ENCODE measurements around the gene SLC5A6. TPM values are rescaled to one million over a fixed set of nuclear protein-coding genes. Genes with fewer than 3 reads are reported as not detected.

The SLC5A6 gene
- total RNA-seq, 4 donors from 2014 or later = 20.5 to 69.7 (median 60.5) TPM

DNA sequence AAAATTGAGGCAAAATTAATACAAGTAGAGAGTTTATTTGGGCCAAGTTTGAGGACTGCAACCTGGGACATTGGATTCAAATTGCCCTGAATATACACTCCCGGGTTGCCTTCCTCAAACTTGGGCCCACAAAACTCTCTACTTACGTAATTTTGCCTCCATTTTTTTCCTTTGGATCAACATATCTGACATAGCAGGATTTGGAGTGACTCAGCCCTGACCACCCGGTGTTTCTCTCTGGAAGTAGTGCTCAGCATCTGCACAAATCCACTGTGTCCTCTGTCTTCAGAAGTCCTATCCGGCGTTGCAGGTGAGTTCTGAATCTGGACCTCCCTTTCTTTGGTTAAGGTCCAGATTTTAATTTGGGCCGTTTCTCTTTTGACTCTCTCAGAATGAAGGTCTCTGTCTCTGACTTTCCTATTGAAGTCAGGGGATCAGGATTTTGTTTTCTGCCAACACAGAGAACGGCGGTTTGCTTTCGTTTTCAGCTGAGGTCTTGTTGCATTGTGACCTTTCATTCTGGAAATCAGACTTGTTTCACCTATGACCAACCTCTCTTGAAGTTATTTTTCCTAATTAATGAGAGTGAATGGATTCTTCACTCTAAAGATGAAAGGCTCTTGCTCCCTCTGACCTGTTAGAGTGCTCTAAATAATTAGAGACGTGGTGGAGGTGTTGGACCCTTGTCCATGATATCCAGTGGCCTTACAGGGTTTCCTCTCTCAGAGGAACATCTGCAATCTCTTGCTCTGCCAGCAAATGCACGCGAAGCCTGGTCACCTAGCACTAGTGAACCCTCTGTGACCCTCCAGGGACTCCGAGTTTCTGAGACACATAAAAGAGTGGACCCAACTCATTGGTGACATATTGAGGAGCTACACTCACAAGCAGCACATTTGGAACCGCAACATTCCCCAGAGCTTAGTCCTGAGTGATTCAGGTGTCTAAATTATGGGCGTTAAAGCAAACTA lies 49.6 kb downstream of the SLC5A6 start:
- no peaks in the 10 kb centered on the region for H3K27me3 ChIP-seq
- no peak overlapping the region for H3K27ac ChIP-seq
- H3K4me3 ChIP-seq = no peak overlapping the region
- no peaks in the 10 kb centered on the region for H3K36me3 ChIP-seq
- no peaks in the 10 kb centered on the region for H3K4me1 ChIP-seq
- no peaks in the 10 kb centered on the region for H3K9me3 ChIP-seq
- no peak for TF ChIP-seq POLR2A (IDR thresholded peaks at IDR 0.05)
- TF ChIP-seq, protein P1, sequence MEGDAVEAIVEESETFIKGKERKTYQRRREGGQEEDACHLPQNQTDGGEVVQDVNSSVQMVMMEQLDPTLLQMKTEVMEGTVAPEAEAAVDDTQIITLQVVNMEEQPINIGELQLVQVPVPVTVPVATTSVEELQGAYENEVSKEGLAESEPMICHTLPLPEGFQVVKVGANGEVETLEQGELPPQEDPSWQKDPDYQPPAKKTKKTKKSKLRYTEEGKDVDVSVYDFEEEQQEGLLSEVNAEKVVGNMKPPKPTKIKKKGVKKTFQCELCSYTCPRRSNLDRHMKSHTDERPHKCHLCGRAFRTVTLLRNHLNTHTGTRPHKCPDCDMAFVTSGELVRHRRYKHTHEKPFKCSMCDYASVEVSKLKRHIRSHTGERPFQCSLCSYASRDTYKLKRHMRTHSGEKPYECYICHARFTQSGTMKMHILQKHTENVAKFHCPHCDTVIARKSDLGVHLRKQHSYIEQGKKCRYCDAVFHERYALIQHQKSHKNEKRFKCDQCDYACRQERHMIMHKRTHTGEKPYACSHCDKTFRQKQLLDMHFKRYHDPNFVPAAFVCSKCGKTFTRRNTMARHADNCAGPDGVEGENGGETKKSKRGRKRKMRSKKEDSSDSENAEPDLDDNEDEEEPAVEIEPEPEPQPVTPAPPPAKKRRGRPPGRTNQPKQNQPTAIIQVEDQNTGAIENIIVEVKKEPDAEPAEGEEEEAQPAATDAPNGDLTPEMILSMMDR (IDR thresholded peaks at IDR 0.05) = no peak
- intact Hi-C loops (cut with DNase I; ENCODE audit: low total_unique reads) = no loop called here
- DNase-seq = no peak

DNA sequence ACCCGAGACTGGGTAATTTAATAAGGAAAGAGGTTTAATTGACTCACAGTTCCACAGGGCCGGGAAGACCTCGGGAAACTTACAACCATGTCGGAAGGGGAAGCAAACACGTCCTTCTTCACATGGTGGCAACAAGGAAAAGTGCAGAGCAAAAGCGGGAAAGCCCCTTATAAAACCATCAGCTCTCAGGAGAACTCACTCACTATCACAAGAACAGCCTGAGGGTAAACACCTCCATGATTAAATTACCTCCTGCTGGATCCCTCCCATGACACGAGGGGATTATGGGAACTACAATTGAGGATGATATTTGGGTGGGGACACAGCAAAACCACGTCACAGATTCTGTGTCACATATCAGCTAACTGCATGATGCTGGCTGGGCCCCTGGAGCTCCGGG lies 51.9 kb downstream of the SLC5A6 start:
- no peaks in the 10 kb centered on the region for H3K36me3 ChIP-seq
- H3K27me3 ChIP-seq = no peaks in the 10 kb centered on the region
- no peaks in the 10 kb centered on the region for H3K9me3 ChIP-seq
- H3K27ac ChIP-seq = no peak overlapping the region
- intact Hi-C loops (cut with DNase I; ENCODE audit: low total_unique reads) = no loop called here
- TF ChIP-seq, protein P1 (IDR thresholded peaks at IDR 0.05) = no peak
- TF ChIP-seq POLR2A (IDR thresholded peaks at IDR 0.05) = no peak
- peaks cover under 1 to 2% of the 10 kb centered on the region in 2 donors for H3K4me1 ChIP-seq
- DNase-seq = no peak
- H3K4me3 ChIP-seq = no peak overlapping the region

GRCh38 chr2:27159271-27159670 lies 52.8 kb downstream of the SLC5A6 start:
- H3K27ac ChIP-seq = peak overlapping the region in 1 of 2 donors; percentile 62
- intact Hi-C loops (cut with DNase I; ENCODE audit: low total_unique reads) = no loop called here
- H3K9me3 ChIP-seq = no peaks in the 10 kb centered on the region
- H3K36me3 ChIP-seq = no peaks in the 10 kb centered on the region
- no peak overlapping the region for H3K4me3 ChIP-seq
- DNase-seq = no peak
- TF ChIP-seq, protein P1 (IDR thresholded peaks at IDR 0.05) = no peak
- no peak for TF ChIP-seq POLR2A (IDR thresholded peaks at IDR 0.05)
- H3K27me3 ChIP-seq = no peaks in the 10 kb centered on the region
- H3K4me1 ChIP-seq = peaks cover 4 to 6% of the 10 kb centered on the region in 2 donors

GRCh38 chr2:27158468-27158867 lies 53.6 kb downstream of the SLC5A6 start:
- Histone ChIP-seq H3K36me3 (no peaks in the 10 kb centered on the region), H3K27ac (peak overlapping the region in 1 of 2 donors; percentile 62), H3K9me3 (no peaks in the 10 kb centered on the region), H3K4me3 (no peak overlapping the region), H3K27me3 (no peaks in the 10 kb centered on the region), H3K4me1 (peaks cover 4 to 6% of the 10 kb centered on the region in 2 donors)
- no peak for DNase-seq
- TF ChIP-seq, protein P1 (IDR thresholded peaks at IDR 0.05) = no peak
- intact Hi-C loops (cut with DNase I; ENCODE audit: low total_unique reads) = no loop called here

DNA sequence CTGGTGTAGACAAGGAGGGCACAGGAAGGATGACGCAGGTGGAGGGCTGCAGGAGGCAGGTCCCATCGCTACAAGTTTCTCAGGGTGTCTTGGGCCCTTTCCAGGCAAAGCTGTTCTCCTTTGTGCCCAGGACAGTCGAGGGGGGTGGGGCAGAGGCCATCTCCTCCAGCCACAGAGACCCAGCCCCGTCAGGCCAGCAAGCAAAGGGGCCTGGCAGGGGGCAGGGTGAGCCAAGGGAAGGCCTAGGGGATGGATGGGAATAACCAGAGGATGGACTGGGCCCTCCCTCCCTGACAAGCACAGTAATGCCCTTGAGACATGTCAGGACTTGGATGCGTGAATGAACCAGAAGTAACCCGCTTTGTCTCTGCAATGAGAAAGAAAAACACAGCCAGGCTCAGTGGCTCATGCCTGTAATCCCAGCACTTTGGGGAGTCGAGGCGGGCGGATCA lies 57.0 kb downstream of the SLC5A6 start:
- no peaks in the 10 kb centered on the region for H3K9me3 ChIP-seq
- intact Hi-C loops (cut with DNase I; ENCODE audit: low total_unique reads) = no loop called here
- peak in 1 of 2 donors; percentile 49 for DNase-seq
- no peaks in the 10 kb centered on the region for H3K36me3 ChIP-seq
- no peaks in the 10 kb centered on the region for H3K27me3 ChIP-seq
- H3K27ac ChIP-seq = peak overlapping the region; percentile 92 to 93
- no peak overlapping the region for H3K4me3 ChIP-seq
- peaks cover 4 to 11% of the 10 kb centered on the region in 2 donors for H3K4me1 ChIP-seq
- TF ChIP-seq, protein P1 (IDR thresholded peaks at IDR 0.05) = no peak
- TF ChIP-seq POLR2A (IDR thresholded peaks at IDR 0.05) = no peak
